Activated CD4-positive, alpha-beta T cell treated with anti-CD3 and anti-CD28 coated beads for 36 hours (primary cell): ENCODE measurements around the gene SACM1L. TPM values are rescaled to one million over a fixed set of nuclear protein-coding genes. Genes with fewer than 3 reads are reported as not detected.

Experiments
- ATAC-seq: fragments of 200-7000 bp; cut with Tn5 transposase; one replicate; pipeline ENCODE4 v1.10.0; 2021; ENCODE audit warnings: mild to moderate bottlenecking, moderate library complexity
- CTCF ChIA-PET: fragments of 350-600 bp; sonication (Branson Sonifier 250); formaldehyde crosslinking; loops from one replicate; lab custom pipeline; 2021; ENCODE audit warnings: antibody characterized with exemption; lab: Charles Lee
- POLR2A ChIA-PET: fragments of 350-600 bp; sonication (Branson Sonifier 250); formaldehyde crosslinking; loops from one replicate; lab custom pipeline; 2021; ENCODE audit warnings: antibody characterized with exemption, inconsistent platforms; lab: Charles Lee
- DNase-seq: peaks from one replicate; pipeline ENCODE4 v3.0.0-alpha.2; 2020
- H3K27ac Mint-ChIP-seq: one replicate; pipeline ENCODE4 v1.8.0; 2021; ENCODE audit warnings: mixed read lengths
- H3K27me3 Mint-ChIP-seq: one replicate; pipeline ENCODE4 v1.8.0; 2021; ENCODE audit warnings: mixed read lengths
- H3K36me3 Mint-ChIP-seq: one replicate; pipeline ENCODE4 v1.8.0; 2021; ENCODE audit warnings: low read depth, mixed read lengths
- H3K4me1 Mint-ChIP-seq: one replicate; pipeline ENCODE4 v1.8.0; 2021; ENCODE audit warnings: mixed read lengths
- H3K4me3 Mint-ChIP-seq: one replicate; pipeline ENCODE4 v1.8.0; 2021; ENCODE audit warnings: mild to moderate bottlenecking, moderate library complexity, mixed read lengths
- H3K9me3 Mint-ChIP-seq: one replicate; pipeline ENCODE4 v1.8.0; 2021; ENCODE audit warnings: low read depth, mixed read lengths
- intact Hi-C, 2 experiments: fragments of 100-400 bp; cut with DNase I in 1 of 2; cut with micrococcal nuclease in 1 of 2; formaldehyde crosslinking; loops; one replicate each; pipeline versions ENCODE4 v1.14.2 to v1.15.1; 2022 to 2024; cut with DNase I, micrococcal nuclease
- total RNA-seq, 2 experiments: library from RNA; stranded (reverse); gene quantifications; one replicate each; pipeline ENCODE4 v1.2.3, GENCODE V29; 2021

The SACM1L gene
- total RNA-seq, 2 experiments from 2014 or later, result 34.2 to 51.8 TPM

DNA sequence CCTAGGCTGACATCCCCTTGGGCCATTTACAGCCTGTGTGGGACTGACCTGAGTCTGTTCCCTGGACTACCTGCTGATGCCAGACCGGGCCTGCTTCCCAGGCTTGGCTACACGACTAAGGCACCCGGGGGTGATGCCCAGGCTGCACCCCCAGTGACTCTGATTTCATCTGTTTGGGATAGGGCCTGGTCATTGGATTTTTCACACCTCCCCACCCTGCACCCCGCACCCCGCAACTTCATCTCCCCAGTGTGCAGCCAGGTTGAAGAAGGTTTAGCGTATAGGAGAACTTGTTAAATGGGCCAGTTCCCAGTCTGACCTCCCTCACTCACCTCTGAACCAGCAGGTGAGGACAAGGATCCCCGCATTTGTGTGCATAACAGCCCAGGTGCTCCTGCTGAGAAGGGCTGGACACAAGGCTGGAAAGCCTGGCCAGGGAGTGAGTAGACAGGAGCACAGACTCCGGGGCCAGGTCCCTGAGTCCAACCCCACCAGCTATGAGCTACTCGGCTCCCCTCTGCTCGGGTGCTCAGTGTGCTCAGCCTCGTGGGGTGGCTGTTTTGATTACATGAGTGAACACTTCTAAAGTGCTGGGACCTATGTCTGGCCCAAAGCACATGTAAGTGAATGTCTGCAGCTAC is 88.7 kb downstream of the SACM1L start:
- ChIA-PET POLR2A (no interaction called here), CTCF (interaction anchor here (1.2 kb wide), 1 partner anchor 14 kb away, joined by 3 read pairs; no protein-coding TSS in a partner anchor)
- no peaks in the 10 kb centered on the region for H3K9me3 Mint-ChIP-seq
- no peak overlapping the region for H3K4me3 Mint-ChIP-seq
- peaks cover 5% of the 10 kb centered on the region for H3K4me1 Mint-ChIP-seq
- no peak overlapping the region for H3K27ac Mint-ChIP-seq
- ATAC-seq (no peak), DNase-seq (no peak)
- no peaks in the 10 kb centered on the region for H3K36me3 Mint-ChIP-seq
- H3K27me3 Mint-ChIP-seq, result peaks cover 4% of the 10 kb centered on the region
- intact Hi-C loops, result no loop called here

DNA sequence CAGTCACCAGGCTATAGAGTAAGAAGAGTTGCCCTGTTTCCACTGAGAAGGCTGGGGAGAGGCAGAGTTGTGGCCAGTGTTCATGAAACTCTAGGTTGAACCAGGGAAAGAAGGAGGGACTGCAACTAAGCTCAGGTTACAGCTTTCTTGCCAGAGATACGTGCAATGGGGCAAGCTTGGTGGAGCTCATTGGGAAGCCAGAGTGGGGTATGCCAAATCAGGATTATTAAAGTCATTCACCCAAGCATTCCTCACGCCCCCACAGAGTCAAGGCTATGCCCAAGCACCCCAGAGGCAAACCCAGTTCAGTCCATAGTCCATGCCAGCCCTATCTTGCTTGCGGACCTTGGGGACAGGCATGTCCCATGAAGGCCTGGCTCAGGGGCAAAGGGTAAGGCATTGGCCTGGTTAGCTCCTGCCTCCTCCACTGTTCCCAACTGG is 89.6 kb downstream of the SACM1L start:
- no peaks in the 10 kb centered on the region for H3K4me1 Mint-ChIP-seq
- peaks cover 4% of the 10 kb centered on the region for H3K27me3 Mint-ChIP-seq
- no peaks in the 10 kb centered on the region for H3K36me3 Mint-ChIP-seq
- H3K4me3 Mint-ChIP-seq, result no peak overlapping the region
- intact Hi-C loops, result no loop called here
- ChIA-PET CTCF (interaction anchor here (0.6 to 1.2 kb wide), 2 partner anchors 13 to 77 kb away, joined by 3 read pairs; no protein-coding TSS in a partner anchor), POLR2A (no interaction called here)
- no peak overlapping the region for H3K27ac Mint-ChIP-seq
- no peak for DNase-seq
- ATAC-seq, result no peak
- H3K9me3 Mint-ChIP-seq, result no peaks in the 10 kb centered on the region

DNA sequence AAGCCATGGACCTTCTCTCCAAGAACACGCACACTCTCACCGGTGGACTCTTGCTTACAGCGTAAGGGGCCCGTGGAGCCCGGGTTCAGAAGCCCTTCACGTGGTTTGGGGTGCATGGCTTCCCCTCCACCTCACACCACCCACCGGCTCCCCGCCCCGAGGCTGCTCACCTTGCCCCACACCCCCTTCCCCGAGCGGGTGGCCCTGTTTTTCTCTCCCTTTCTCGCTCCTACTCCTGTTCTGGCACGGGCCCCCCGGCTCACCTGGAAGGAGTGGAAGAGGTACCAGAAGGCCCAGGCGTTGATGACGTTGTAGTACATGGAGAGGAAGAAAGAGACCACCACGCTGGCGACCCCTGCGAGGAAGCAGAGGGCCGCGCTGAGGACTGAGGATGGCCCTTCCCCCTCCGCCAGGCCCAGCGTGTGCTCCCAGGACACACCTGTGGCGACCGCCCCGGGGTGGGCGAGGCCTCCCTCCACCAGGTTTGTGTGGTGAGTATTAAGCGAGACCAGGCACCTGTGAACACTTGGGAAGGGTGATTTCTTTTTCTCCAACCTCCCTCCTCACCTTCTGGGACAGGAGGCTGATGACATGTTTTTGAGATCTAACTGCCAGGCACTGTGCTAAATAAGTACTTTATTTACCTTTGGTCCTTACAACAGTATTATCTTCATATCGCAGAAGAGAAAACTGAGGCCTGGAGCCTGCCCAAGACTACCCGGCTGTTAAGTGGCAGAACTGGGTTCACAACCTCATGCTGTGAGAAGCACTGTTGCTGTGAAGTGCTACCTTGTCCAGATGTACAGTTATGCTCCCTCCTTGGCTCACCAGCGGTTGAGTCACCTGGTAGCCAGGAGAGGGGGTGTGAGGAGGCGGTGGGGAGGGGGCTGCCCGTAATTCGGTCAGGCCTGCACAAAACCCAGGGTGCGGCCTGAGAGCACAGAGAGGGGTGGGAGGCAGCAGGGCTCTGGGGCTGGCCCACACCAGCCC is 90.8 kb downstream of the SACM1L start:
- Mint-ChIP-seq H3K4me3 (no peak overlapping the region), H3K4me1 (no peaks in the 10 kb centered on the region), H3K36me3 (no peaks in the 10 kb centered on the region), H3K27me3 (peaks cover 2% of the 10 kb centered on the region), H3K27ac (no peak overlapping the region), H3K9me3 (peaks cover 5% of the 10 kb centered on the region)
- intact Hi-C loops, result no loop called here
- DNase-seq (no peak), ATAC-seq (no peak)
- POLR2A ChIA-PET, result no interaction called here
- CTCF ChIA-PET, result no interaction called here

DNA sequence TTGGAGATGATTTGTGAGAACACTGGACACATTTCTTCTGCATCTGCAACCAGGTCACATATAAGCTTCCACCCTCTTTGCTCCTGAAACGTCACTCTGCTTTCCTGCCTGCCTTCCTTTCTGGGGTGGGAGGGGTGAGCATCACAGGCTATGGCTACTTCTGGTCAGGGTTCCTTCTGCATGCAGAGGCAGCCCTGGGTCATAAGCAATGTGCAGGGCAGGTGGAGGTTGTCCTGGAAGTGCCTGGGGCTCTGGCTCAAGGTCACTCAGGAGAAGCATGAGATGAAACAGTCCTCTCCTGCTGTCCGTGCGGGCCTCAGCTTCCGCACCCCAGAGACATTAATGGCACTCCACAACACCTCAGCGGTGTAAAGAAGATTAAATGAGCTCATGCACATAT is 92.1 kb downstream of the SACM1L start:
- ATAC-seq, result no peak
- CTCF ChIA-PET, result interaction anchor here (0.7 kb wide), 1 partner anchor 724 kb away, joined by 3 read pairs; no protein-coding TSS in a partner anchor

DNA sequence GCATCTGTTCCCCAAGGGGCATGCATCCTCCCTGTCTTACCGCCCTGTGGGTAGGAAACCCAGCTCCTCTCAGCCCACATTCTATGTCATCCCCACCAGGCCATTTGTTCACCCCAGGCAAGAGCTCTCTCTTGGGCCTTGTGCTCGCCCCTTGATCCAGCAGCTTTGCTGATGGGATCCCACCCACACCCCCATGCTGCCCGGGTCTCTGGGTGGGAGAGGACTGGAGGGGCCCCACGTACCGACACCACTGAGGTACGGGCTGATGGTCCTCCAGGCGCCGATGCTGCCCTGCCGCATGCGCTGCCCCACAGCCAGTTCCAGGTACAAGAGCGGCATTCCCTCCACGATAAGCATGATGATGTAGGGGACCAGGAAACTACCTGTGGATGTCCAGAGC is 92.6 kb downstream of the SACM1L start:
- ATAC-seq, result no peak
- POLR2A ChIA-PET, result no interaction called here
- H3K4me3 Mint-ChIP-seq, result no peak overlapping the region
- H3K9me3 Mint-ChIP-seq, result peaks cover 6% of the 10 kb centered on the region
- intact Hi-C loops, result no loop called here
- CTCF ChIA-PET, result interaction anchor here (0.7 kb wide), 1 partner anchor 724 kb away, joined by 3 read pairs; no protein-coding TSS in a partner anchor
- no peaks in the 10 kb centered on the region for H3K36me3 Mint-ChIP-seq
- DNase-seq, result no peak
- no peaks in the 10 kb centered on the region for H3K4me1 Mint-ChIP-seq
- no peaks in the 10 kb centered on the region for H3K27me3 Mint-ChIP-seq
- no peak overlapping the region for H3K27ac Mint-ChIP-seq

More for the DNA sequence above, 92.1 kb downstream of the SACM1L start:
- H3K4me3 Mint-ChIP-seq, result no peak overlapping the region
- H3K4me1 Mint-ChIP-seq, result no peaks in the 10 kb centered on the region
- no peaks in the 10 kb centered on the region for H3K36me3 Mint-ChIP-seq
- H3K27ac Mint-ChIP-seq, result no peak overlapping the region
- no peak for DNase-seq
- H3K27me3 Mint-ChIP-seq, result no peaks in the 10 kb centered on the region
- H3K9me3 Mint-ChIP-seq, result peaks cover 6% of the 10 kb centered on the region
- intact Hi-C loops, result no loop called here
- POLR2A ChIA-PET, result no interaction called here

DNA sequence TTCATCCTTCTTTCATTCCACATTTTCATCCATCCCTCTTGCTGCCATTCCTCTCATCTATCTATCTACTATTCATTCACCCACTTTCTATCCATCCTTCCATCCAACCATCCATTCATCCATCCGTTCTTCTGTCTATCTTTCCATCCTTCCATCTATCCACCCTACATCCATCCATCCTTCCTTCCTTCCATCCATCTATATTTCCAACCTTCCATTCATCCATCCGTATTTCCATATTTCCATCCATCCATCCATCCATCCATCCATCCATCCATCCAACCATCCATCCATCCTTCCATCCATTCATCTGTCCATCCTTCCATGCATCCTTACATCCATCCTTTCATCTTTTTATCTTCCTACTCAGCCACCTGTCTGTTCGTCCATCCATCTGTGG is 93.2 kb downstream of the SACM1L start:
- Mint-ChIP-seq H3K27me3 (no peaks in the 10 kb centered on the region), H3K9me3 (peaks cover 6% of the 10 kb centered on the region), H3K4me3 (no peak overlapping the region), H3K27ac (no peak overlapping the region), H3K4me1 (no peaks in the 10 kb centered on the region), H3K36me3 (no peaks in the 10 kb centered on the region)
- CTCF ChIA-PET, result no interaction called here
- ATAC-seq (no peak), DNase-seq (no peak)
- POLR2A ChIA-PET, result no interaction called here
- intact Hi-C loops, result no loop called here

DNA sequence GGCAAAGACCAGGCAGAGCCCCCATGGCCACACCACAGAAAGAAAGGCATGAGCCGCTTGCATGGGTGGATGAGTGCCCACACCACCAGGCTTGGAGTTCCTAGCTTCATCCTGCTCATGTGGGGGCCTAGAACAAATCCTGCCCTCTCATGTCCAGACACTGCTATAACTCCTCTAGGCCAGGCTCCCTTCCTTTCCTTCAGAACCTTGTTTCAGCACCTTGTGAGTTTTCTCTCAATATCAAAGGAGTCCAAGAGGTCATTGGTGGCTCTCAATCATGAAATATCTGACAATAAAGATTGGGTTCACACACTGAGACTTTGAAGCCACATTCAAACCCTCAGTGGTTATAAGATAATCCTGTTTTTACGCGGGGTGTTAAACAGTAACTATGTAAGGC is 94.5 kb downstream of the SACM1L start:
- ChIA-PET CTCF (no interaction called here), POLR2A (no interaction called here)
- H3K4me3 Mint-ChIP-seq, result no peak overlapping the region
- no peaks in the 10 kb centered on the region for H3K27me3 Mint-ChIP-seq
- DNase-seq, result no peak
- intact Hi-C loops, result no loop called here
- ATAC-seq, result no peak
- H3K36me3 Mint-ChIP-seq, result no peaks in the 10 kb centered on the region
- H3K9me3 Mint-ChIP-seq, result peaks cover 6% of the 10 kb centered on the region
- no peak overlapping the region for H3K27ac Mint-ChIP-seq
- H3K4me1 Mint-ChIP-seq, result no peaks in the 10 kb centered on the region

DNA sequence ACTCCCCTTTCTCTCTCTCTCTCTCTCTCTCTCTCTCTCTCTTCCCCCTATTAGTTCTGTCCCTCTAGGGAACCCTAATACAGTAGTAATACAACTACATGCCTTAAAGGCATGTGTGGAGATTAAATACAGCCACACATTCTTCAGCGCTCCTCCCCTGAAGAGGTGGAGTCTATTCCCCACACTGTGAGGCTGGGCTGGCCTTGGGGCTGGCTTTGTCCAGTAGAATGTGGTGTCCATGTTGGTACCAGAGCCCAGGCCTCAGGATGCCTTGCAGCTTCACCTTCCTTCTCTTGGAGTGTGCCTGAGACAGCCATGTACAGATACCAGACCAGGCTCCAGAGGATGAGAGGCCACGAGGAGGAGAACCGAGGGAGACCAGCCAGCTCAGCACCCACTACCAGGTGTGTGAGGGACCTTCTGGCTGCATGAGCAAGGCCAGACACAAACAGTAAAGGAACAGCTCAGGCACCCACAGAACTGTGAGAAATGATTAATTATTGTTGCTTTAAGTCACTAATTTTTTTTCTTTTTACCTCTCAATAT is 96.5 kb downstream of the SACM1L start:
- Mint-ChIP-seq H3K27ac (no peak overlapping the region), H3K4me3 (no peak overlapping the region), H3K27me3 (peaks cover 3% of the 10 kb centered on the region), H3K4me1 (no peaks in the 10 kb centered on the region), H3K9me3 (peaks cover 12% of the 10 kb centered on the region), H3K36me3 (no peaks in the 10 kb centered on the region)
- intact Hi-C loops, result no loop called here
- ChIA-PET POLR2A (no interaction called here), CTCF (interaction anchor here (0.6 to 0.8 kb wide), 3 partner anchors 15 to 144 kb away, joined by 3 to 4 read pairs (median 3); no protein-coding TSS in a partner anchor)
- no peak for ATAC-seq
- DNase-seq, result no peak

DNA sequence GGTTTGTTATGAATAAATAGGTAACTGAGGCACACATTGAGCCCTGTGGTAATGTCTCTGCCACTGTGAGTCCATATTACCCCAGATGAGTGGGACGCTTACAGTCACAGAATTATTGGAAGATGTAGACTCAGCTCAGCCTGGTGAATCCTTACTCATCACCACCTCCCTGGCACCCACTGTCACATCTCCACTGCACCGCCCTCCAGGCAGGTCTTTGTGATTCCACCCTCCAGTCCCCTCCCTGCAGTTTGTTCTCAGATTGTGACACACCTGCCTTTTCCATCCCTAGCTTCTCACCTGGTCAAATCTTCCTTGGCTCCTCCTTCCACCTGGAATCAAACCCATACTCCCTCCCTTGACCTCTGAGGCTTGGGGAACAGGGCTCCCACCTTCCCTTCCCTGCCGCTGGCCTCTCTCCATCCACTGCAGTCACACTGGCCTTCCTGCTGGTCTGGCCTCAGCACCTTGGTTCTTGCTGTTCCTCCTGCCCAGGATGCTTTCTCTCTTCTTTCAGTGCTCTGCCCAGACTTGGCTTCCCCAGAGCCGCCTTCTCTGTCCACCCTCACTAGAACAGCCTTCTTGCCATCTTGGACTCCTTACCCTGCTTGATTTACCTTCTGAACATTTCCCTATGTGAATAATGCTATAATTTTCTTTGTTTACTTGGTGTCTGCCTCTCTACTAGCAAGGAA is 97.8 kb downstream of the SACM1L start:
- intact Hi-C loops, result no loop called here
- ChIA-PET POLR2A (no interaction called here), CTCF (no interaction called here)
- H3K4me1 Mint-ChIP-seq, result no peaks in the 10 kb centered on the region
- no peak overlapping the region for H3K4me3 Mint-ChIP-seq
- H3K9me3 Mint-ChIP-seq, result peaks cover 14% of the 10 kb centered on the region
- ATAC-seq, result no peak
- H3K27ac Mint-ChIP-seq, result no peak overlapping the region
- DNase-seq, result no peak
- peaks cover 9% of the 10 kb centered on the region for H3K27me3 Mint-ChIP-seq
- no peaks in the 10 kb centered on the region for H3K36me3 Mint-ChIP-seq

DNA sequence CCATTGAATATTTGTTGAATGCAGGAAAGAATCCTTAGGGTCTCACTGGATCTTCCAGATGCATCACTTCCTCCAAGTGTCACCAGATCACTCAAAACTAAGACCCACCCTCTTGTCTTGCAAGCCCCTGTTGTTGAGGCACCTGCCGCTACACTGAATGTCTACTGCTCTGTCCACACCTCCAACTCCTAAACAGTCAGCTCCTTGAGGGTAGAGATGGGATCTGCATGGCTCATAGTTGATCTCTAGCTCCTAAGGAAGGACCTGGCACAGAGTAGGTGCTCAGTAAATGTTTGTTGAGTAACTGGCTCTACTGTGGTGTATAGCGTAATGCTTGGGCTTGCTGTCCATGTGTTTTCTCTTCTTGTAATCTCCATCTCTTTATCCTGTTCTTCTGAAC is 98.4 kb downstream of the SACM1L start:
- Mint-ChIP-seq H3K27ac (no peak overlapping the region), H3K4me3 (no peak overlapping the region), H3K36me3 (no peaks in the 10 kb centered on the region), H3K27me3 (peaks cover 9% of the 10 kb centered on the region), H3K9me3 (peaks cover 14% of the 10 kb centered on the region), H3K4me1 (no peaks in the 10 kb centered on the region)
- ChIA-PET POLR2A (no interaction called here), CTCF (interaction anchor here (0.7 kb wide), 1 partner anchor 140 kb away, joined by 4 read pairs; no protein-coding TSS in a partner anchor)
- intact Hi-C loops, result no loop called here
- no peak for ATAC-seq
- DNase-seq, result no peak

DNA sequence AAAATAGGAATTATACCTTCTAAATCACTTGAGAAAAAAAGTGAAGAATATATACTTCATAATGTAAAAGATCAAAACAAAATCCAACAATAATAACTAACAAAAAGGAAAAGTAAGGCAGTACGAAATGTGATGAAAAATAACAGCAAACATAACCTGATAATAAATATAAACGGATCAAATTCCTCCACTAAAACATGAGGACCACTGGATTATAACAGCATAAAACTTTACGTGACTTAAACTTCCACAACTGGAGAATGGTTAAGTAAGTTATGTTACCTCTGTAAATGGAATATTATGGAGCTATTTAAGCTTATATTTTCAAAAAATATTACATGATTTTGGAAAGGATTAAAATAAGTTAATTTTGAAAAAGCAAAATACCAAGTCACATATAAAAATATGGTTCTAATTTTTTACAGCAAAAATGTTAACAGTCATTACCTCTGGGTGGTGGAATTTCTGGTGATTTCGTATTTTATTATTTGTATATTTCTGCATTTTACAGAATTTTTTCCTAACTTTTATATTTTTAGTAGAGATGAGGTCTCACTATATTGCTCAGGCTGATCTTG is 100.1 kb downstream of the SACM1L start:
- intact Hi-C loops, result no loop called here
- peaks cover 18% of the 10 kb centered on the region for H3K27me3 Mint-ChIP-seq
- POLR2A ChIA-PET, result no interaction called here

More for the DNA sequence above, 100.1 kb downstream of the SACM1L start:
- ATAC-seq (no peak), DNase-seq (no peak)
- CTCF ChIA-PET, result no interaction called here
- peaks cover 14% of the 10 kb centered on the region for H3K9me3 Mint-ChIP-seq
- H3K36me3 Mint-ChIP-seq, result no peaks in the 10 kb centered on the region
- H3K27ac Mint-ChIP-seq, result no peak overlapping the region
- no peak overlapping the region for H3K4me3 Mint-ChIP-seq
- H3K4me1 Mint-ChIP-seq, result no peaks in the 10 kb centered on the region
